SU-DHL-6 (cell line): ENCODE measurements around the gene IRX5.

ENCODE experiments used
- H2AFZ ChIP-seq: fragments of 200-600 bp; sonication (generic); 2 replicates; pipeline ENCODE4 v1.6.1; 2014; ENCODE audit warnings: low read depth, mild to moderate bottlenecking, moderate library complexity, mixed read lengths, antibody characterized with exemption, low read length; ENCODE audit not compliant: severe bottlenecking
- H3F3A ChIP-seq: fragments of 200-600 bp; shearing (Covaris generic); 2 replicates; pipeline ENCODE4 v1.6.0; 2016; ENCODE audit warnings: antibody characterized with exemption, mild to moderate bottlenecking; ENCODE audit not compliant: insufficient read depth
- H3K27ac ChIP-seq: fragments of 200-600 bp; sonication (generic); 2 replicates; pipeline ENCODE4 v1.5.1; 2016; ENCODE audit warnings: low read depth, mild to moderate bottlenecking, low read length, moderate library complexity, mixed read lengths
- H3K27me3 ChIP-seq: fragments of 200-600 bp; sonication (generic), shearing (Covaris generic); 2 replicates; pipeline ENCODE4 v1.6.0; 2014; ENCODE audit warnings: mild to moderate bottlenecking, low read length
- H3K36me3 ChIP-seq: fragments of 200-600 bp; sonication (generic); 2 replicates; pipeline ENCODE4 v1.6.1; 2014; ENCODE audit warnings: mild to moderate bottlenecking, low read length, mixed read lengths
- H3K4me2 ChIP-seq: fragments of 300-600, 200-600 bp; shearing (Covaris generic), sonication (generic); 2 replicates; pipeline ENCODE4 v1.6.0; 2014; ENCODE audit warnings: low read length, low read depth, mild to moderate bottlenecking; ENCODE audit not compliant: poor library complexity, severe bottlenecking
- H3K4me3 ChIP-seq: fragments of 200-600 bp; sonication (generic); 2 replicates; pipeline ENCODE4 v1.5.1; 2014; ENCODE audit warnings: antibody characterized with exemption, low read length, mild to moderate bottlenecking, mixed read lengths; ENCODE audit not compliant: insufficient read depth, poor library complexity, severe bottlenecking
- H3K79me2 ChIP-seq: fragments of 200-600 bp; sonication (generic); 2 replicates; pipeline ENCODE4 v1.6.1; 2014; ENCODE audit warnings: mild to moderate bottlenecking, low read length, moderate library complexity; ENCODE audit not compliant: insufficient read depth
- H3K9ac ChIP-seq: fragments of 200-600 bp; sonication (generic); 2 replicates; pipeline ENCODE4 v1.7.0; 2014; ENCODE audit warnings: mild to moderate bottlenecking, low read length
- H3K9me2 ChIP-seq: fragments of 200-600 bp; sonication (generic); replicated peaks from 2 replicates; pipeline ENCODE4 v1.6.1; 2014; ENCODE audit warnings: low read length; ENCODE audit not compliant: insufficient read depth
- H3K9me3 ChIP-seq: fragments of 200-600 bp; sonication (generic); 2 replicates; pipeline ENCODE4 v1.6.1; 2014; ENCODE audit warnings: low read length, mixed read lengths; ENCODE audit not compliant: insufficient read depth
- H4K20me1 ChIP-seq: fragments of 200-600 bp; sonication (generic); 2 replicates; pipeline ENCODE4 v1.6.1; 2014; ENCODE audit warnings: low read depth, mild to moderate bottlenecking, antibody characterized with exemption, low read length, moderate library complexity, mixed read lengths
- CTCF ChIP-seq: fragments of 200-600 bp; sonication (generic); IDR thresholded peaks from one replicate; pipeline ENCODE4 v1.5.1; 2017; ENCODE audit warnings: antibody characterized with exemption, mild to moderate bottlenecking, low read length, moderate library complexity; ENCODE audit not compliant: insufficient read depth, poor library complexity, severe bottlenecking
- EZH2phosphoT487 ChIP-seq: fragments of 200-600 bp; sonication (generic), shearing (Covaris generic); conservative IDR thresholded peaks from 2 replicates; pipeline ENCODE4 v1.6.1; 2018; ENCODE audit warnings: mild to moderate bottlenecking, antibody characterized with exemption, low read length, moderate library complexity, mixed read lengths

IRX5 gene

GRCh38 chr16:54892981-54893380 is 37.7 kb upstream of the IRX5 start:
- TF ChIP-seq EZH2phosphoT487 (no peak), CTCF (no peak)
- no peaks in the 10 kb centered on the region for H3F3A ChIP-seq
- no peak overlapping the region for H3K9ac ChIP-seq
- no peaks in the 10 kb centered on the region for H4K20me1 ChIP-seq
- H3K36me3 ChIP-seq: no peaks in the 10 kb centered on the region
- no peaks in the 10 kb centered on the region for H3K27me3 ChIP-seq
- no peak overlapping the region for H2AFZ ChIP-seq
- H3K27ac ChIP-seq: no peak overlapping the region
- no peaks in the 10 kb centered on the region for H3K9me3 ChIP-seq
- no peak overlapping the region for H3K4me2 ChIP-seq
- no peak overlapping the region for H3K4me3 ChIP-seq
- no peaks in the 10 kb centered on the region for H3K9me2 ChIP-seq
- H3K79me2 ChIP-seq: no peaks in the 10 kb centered on the region

- no peaks in the 10 kb centered on the region for H3K79me2 ChIP-seq
- no peaks in the 10 kb centered on the region for H3K9me2 ChIP-seq
- no peaks in the 10 kb centered on the region for H3K36me3 ChIP-seq
- no peaks in the 10 kb centered on the region for H3K27me3 ChIP-seq
- H3K27ac ChIP-seq: no peak overlapping the region
- no peak for TF ChIP-seq EZH2phosphoT487
- TF ChIP-seq CTCF: no peak
- no peak overlapping the region for H2AFZ ChIP-seq
- no peaks in the 10 kb centered on the region for H3F3A ChIP-seq
- no peaks in the 10 kb centered on the region for H3K9me3 ChIP-seq
- no peaks in the 10 kb centered on the region for H4K20me1 ChIP-seq
- no peak overlapping the region for H3K4me3 ChIP-seq
- H3K4me2 ChIP-seq: no peak overlapping the region
- H3K9ac ChIP-seq: no peak overlapping the region
These were observed 32.7 kb upstream of the IRX5 start for GRCh38 chr16:54897930-54898329.

GRCh38 chr16:54901606-54902005 is 29.1 kb upstream of the IRX5 start:
- H4K20me1 ChIP-seq: no peaks in the 10 kb centered on the region
- no peaks in the 10 kb centered on the region for H3K9me3 ChIP-seq
- H3K36me3 ChIP-seq: no peaks in the 10 kb centered on the region
- no peak for TF ChIP-seq CTCF
- TF ChIP-seq EZH2phosphoT487: no peak
- H3K9ac ChIP-seq: no peak overlapping the region
- no peak overlapping the region for H2AFZ ChIP-seq
- H3K9me2 ChIP-seq: no peaks in the 10 kb centered on the region
- H3K27me3 ChIP-seq: no peaks in the 10 kb centered on the region
- no peak overlapping the region for H3K27ac ChIP-seq
- no peaks in the 10 kb centered on the region for H3K79me2 ChIP-seq
- no peaks in the 10 kb centered on the region for H3F3A ChIP-seq
- H3K4me3 ChIP-seq: no peak overlapping the region
- H3K4me2 ChIP-seq: no peak overlapping the region

GRCh38 chr16:54903047-54903446 is 27.6 kb upstream of the IRX5 start:
- no peak for TF ChIP-seq CTCF
- no peaks in the 10 kb centered on the region for H4K20me1 ChIP-seq
- no peak overlapping the region for H2AFZ ChIP-seq
- H3K9me3 ChIP-seq: no peaks in the 10 kb centered on the region
- no peaks in the 10 kb centered on the region for H3K27me3 ChIP-seq
- no peak overlapping the region for H3K4me3 ChIP-seq
- no peaks in the 10 kb centered on the region for H3K9me2 ChIP-seq
- H3K27ac ChIP-seq: no peak overlapping the region
- no peak overlapping the region for H3K9ac ChIP-seq
- no peak overlapping the region for H3K4me2 ChIP-seq
- no peaks in the 10 kb centered on the region for H3K79me2 ChIP-seq
- no peaks in the 10 kb centered on the region for H3K36me3 ChIP-seq
- no peaks in the 10 kb centered on the region for H3F3A ChIP-seq
